ELF-1 (cell line): ENCODE results near the gene TTC39B.
"Not testable (repeated sequence)": the region's sequence is repeated elsewhere in the genome, so short reads cannot be mapped to it uniquely, and the experiment has no call there.

Experiments
- DNase-seq: peaks from one replicate; pipeline ENCODE4 v3.0.0-alpha.2; 2016; ENCODE audit warnings: low read depth, low spot score

Gene TTC39B

GRCh38 chr9:15268317-15268716 is 38.7 kb downstream of the TTC39B start:
- no peak for DNase-seq

- no peak for DNase-seq
These were observed 42.1 kb downstream of the TTC39B start for GRCh38 chr9:15264918-15265317.

GRCh38 chr9:15262581-15262980 is 44.4 kb downstream of the TTC39B start:
- DNase-seq, result no peak

- no peak for DNase-seq
These were observed 50.6 kb downstream of the TTC39B start for GRCh38 chr9:15256426-15256825.

- DNase-seq, result no peak
These were observed 53.2 kb downstream of the TTC39B start for GRCh38 chr9:15253786-15254185.

GRCh38 chr9:15253197-15253596 is 53.8 kb downstream of the TTC39B start:
- peak; percentile 11 for DNase-seq

- DNase-seq, result no peak
These were observed 57.0 kb downstream of the TTC39B start for GRCh38 chr9:15249981-15250380.

GRCh38 chr9:15249042-15249818 is 57.8 kb downstream of the TTC39B start:
- peak; percentile 45 for DNase-seq

GRCh38 chr9:15248621-15249020 is 58.4 kb downstream of the TTC39B start:
- DNase-seq, result no peak

- DNase-seq, result no peak
These were observed 58.9 kb downstream of the TTC39B start for GRCh38 chr9:15248081-15248480.

- no peak for DNase-seq
These were observed 60.3 kb downstream of the TTC39B start for GRCh38 chr9:15246708-15247107.

- DNase-seq, result no peak
These were observed 60.8 kb downstream of the TTC39B start for GRCh38 chr9:15246243-15246642.

- DNase-seq, result no peak
These were observed 63.0 kb downstream of the TTC39B start for GRCh38 chr9:15244001-15244441.

- no peak for DNase-seq
These were observed 63.9 kb downstream of the TTC39B start for GRCh38 chr9:15243081-15243480.

- DNase-seq, result no peak
These were observed 66.1 kb downstream of the TTC39B start for GRCh38 chr9:15240927-15241326.

GRCh38 chr9:15239816-15240215 is 67.2 kb downstream of the TTC39B start:
- no peak for DNase-seq

GRCh38 chr9:15238646-15239045 is 68.4 kb downstream of the TTC39B start:
- no peak for DNase-seq

- no peak for DNase-seq
These were observed 71.4 kb downstream of the TTC39B start for GRCh38 chr9:15235658-15236057.

- DNase-seq, result not testable (repeated sequence)
These were observed 73.0 kb downstream of the TTC39B start for GRCh38 chr9:15233941-15234490.

- DNase-seq, result not testable (repeated sequence)
These were observed 74.2 kb downstream of the TTC39B start for GRCh38 chr9:15232706-15233280.

- DNase-seq, result peak; percentile 64
These were observed 75.0 kb downstream of the TTC39B start for GRCh38 chr9:15231788-15232635.

GRCh38 chr9:15229409-15229808 is 77.6 kb downstream of the TTC39B start:
- DNase-seq, result no peak
